ENCODE measurements around the gene RAPGEF4. TPM values are rescaled to one million over a fixed set of nuclear protein-coding genes. Genes with fewer than 3 reads are reported as not detected.

Gene RAPGEF4
- total and polyA plus RNA-seq, 2 of the 13 experiments (the other 11 are each of a cell fraction or from before 2014, with no cell fraction given): 0.78 to 0.91 TPM

- TF ChIP-seq, protein P1, sequence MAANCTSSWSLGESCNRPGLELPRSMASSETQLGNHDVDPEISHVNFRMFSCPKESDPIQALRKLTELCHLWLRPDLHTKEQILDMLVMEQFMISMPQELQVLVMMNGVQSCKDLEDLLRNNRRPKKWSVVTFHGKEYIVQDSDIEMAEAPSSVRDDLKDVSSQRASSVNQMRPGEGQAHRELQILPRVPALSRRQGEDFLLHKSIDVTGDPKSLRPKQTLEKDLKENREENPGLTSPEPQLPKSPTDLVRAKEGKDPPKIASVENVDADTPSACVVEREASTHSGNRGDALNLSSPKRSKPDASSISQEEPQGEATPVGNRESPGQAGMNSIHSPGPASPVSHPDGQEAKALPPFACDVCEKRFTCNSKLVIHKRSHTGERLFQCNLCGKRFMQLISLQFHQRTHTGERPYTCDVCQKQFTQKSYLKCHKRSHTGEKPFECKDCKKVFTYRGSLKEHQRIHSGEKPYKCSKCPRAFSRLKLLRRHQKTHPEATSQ (CRISPR knock-in tag; IDR thresholded peaks at IDR 0.05; ENCODE audit: borderline replicate concordance): no peak
- TF ChIP-seq ZNF577 (CRISPR knock-in tag; IDR thresholded peaks at IDR 0.05; ENCODE audit: borderline replicate concordance, low read depth) (no peak), SRF (IDR thresholded peaks at IDR 0.05; ENCODE audit: low read depth, low read length) (no peak), POLR2G (IDR thresholded peaks at IDR 0.05; ENCODE audit: low read depth, low read length) (no peak), ZNF337 (CRISPR knock-in tag; IDR thresholded peaks at IDR 0.05; ENCODE audit: borderline replicate concordance, low read depth) (no peak), ELK4 (CRISPR knock-in tag; IDR thresholded peaks at IDR 0.05; ENCODE audit: borderline replicate concordance) (no peak), REPIN1 (CRISPR knock-in tag; IDR thresholded peaks at IDR 0.05; ENCODE audit: borderline replicate concordance, low read depth) (0 out of 2 replicates have a peak, but pooled peaks have one; percentile 46), ZNF280D (CRISPR knock-in tag; IDR thresholded peaks at IDR 0.05) (peak; percentile 41; the same call in 1 of the 2 replicates), BRD4 (CRISPR knock-in tag; IDR thresholded peaks at IDR 0.05) (no peak), FOSL2 (CRISPR knock-in tag; IDR thresholded peaks at IDR 0.05) (peak; percentile 57), HOXA9 (CRISPR knock-in tag; IDR thresholded peaks at IDR 0.05; ENCODE audit: borderline replicate concordance) (no peak), ZFYVE20 (CRISPR knock-in tag; IDR thresholded peaks at IDR 0.05; ENCODE audit: borderline replicate concordance, low read depth) (no peak), RARG (CRISPR knock-in tag; IDR thresholded peaks at IDR 0.05; ENCODE audit: low read depth) (no peak), NFIB (CRISPR knock-in tag; IDR thresholded peaks at IDR 0.05; ENCODE audit: borderline replicate concordance) (no peak), ZNF30 (CRISPR knock-in tag; IDR thresholded peaks at IDR 0.05) (no peak), NCOA1 (CRISPR knock-in tag; IDR thresholded peaks at IDR 0.05) (no peak)
- TF ChIP-seq, protein P2, sequence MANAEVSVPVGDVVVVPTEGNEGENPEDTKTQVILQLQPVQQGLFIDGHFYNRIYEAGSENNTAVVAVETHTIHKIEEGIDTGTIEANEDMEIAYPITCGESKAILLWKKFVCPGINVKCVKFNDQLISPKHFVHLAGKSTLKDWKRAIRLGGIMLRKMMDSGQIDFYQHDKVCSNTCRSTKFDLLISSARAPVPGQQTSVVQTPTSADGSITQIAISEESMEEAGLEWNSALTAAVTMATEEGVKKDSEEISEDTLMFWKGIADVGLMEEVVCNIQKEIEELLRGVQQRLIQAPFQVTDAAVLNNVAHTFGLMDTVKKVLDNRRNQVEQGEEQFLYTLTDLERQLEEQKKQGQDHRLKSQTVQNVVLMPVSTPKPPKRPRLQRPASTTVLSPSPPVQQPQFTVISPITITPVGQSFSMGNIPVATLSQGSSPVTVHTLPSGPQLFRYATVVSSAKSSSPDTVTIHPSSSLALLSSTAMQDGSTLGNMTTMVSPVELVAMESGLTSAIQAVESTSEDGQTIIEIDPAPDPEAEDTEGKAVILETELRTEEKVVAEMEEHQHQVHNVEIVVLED (CRISPR knock-in tag; IDR thresholded peaks at IDR 0.05; ENCODE audit: borderline replicate concordance): no peak
- TF ChIP-seq, protein P3, sequence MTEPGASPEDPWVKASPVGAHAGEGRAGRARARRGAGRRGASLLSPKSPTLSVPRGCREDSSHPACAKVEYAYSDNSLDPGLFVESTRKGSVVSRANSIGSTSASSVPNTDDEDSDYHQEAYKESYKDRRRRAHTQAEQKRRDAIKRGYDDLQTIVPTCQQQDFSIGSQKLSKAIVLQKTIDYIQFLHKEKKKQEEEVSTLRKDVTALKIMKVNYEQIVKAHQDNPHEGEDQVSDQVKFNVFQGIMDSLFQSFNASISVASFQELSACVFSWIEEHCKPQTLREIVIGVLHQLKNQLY (CRISPR knock-in tag; IDR thresholded peaks at IDR 0.05): peak; percentile 87
- TF ChIP-seq, protein P4, sequence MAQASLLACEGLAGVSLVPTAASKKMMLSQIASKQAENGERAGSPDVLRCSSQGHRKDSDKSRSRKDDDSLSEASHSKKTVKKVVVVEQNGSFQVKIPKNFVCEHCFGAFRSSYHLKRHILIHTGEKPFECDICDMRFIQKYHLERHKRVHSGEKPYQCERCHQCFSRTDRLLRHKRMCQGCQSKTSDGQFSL (CRISPR knock-in tag; IDR thresholded peaks at IDR 0.05): no peak
Measured at GRCh38 chr2:172967036-172967982, 231.7 kb downstream of the RAPGEF4 start (continued).

All from HepG2 (cell line).